CD4-positive, alpha-beta T cell treated with Interleukin-4 for 1 hour (primary cell): Measurements from ENCODE around the gene CNOT9.
"Not testable (repeated sequence)": the region's sequence is repeated elsewhere in the genome, so short reads cannot be mapped to it uniquely, and the experiment has no call there.

Experiments
- DNase-seq, 2 donors: peaks; one replicate each; pipeline ENCODE4 v3.0.0-alpha.2; 2020 to 2022

Gene CNOT9

GRCh38 chr2:218568190-218569037 is at the start of gene CNOT9, which contains the start of gene USP37:
Gene CNOT9 (plus strand): TSS chr2:218568839. CDS start chr2:218568955, 116 bp downstream.
Gene USP37 (minus strand): TSS chr2:218568351. CDS start chr2:218558653, 9,698 bp downstream.
- DNase-seq, result peak; percentile 99 to 100

- no peak for DNase-seq
Measured at GRCh38 chr2:218518876-218519275, 49.8 kb upstream of the CNOT9 start.

- no peak for DNase-seq
Measured at GRCh38 chr2:218523651-218524050, 45.0 kb upstream of the CNOT9 start.

- DNase-seq, result not testable (repeated sequence)
Measured at GRCh38 chr2:218528409-218528808, 40.2 kb upstream of the CNOT9 start.

- no peak for DNase-seq
Measured at GRCh38 chr2:218529990-218530389, 38.6 kb upstream of the CNOT9 start.

GRCh38 chr2:218536804-218537494 is 31.7 kb upstream of the CNOT9 start:
- no peak for DNase-seq

- DNase-seq, result no peak
Measured at GRCh38 chr2:218540015-218540414, 28.6 kb upstream of the CNOT9 start.

GRCh38 chr2:218546012-218546411 is 22.6 kb upstream of the CNOT9 start:
- DNase-seq, result no peak

- no peak for DNase-seq
Measured at GRCh38 chr2:218547511-218547910, 21.1 kb upstream of the CNOT9 start.

GRCh38 chr2:218547978-218548377 is 20.7 kb upstream of the CNOT9 start:
- DNase-seq, result no peak

- not testable (repeated sequence) for DNase-seq
Measured at GRCh38 chr2:218554225-218554624, 14.4 kb upstream of the CNOT9 start.

GRCh38 chr2:218555527-218555926 is 13.1 kb upstream of the CNOT9 start:
- no peak for DNase-seq

GRCh38 chr2:218557941-218558340 is 10.7 kb upstream of the CNOT9 start:
- no peak for DNase-seq

- DNase-seq, result no peak
Measured at GRCh38 chr2:218558986-218559385, 9.7 kb upstream of the CNOT9 start.

- no peak for DNase-seq
Measured at GRCh38 chr2:218564056-218564455, 4.6 kb upstream of the CNOT9 start.

GRCh38 chr2:218566296-218566695 is 2.3 kb upstream of the CNOT9 start:
- DNase-seq, result no peak

- no peak for DNase-seq
Measured at GRCh38 chr2:218567797-218568189, 846 bp upstream of the CNOT9 start.

- peak; percentile 76 to 80 for DNase-seq
Measured at GRCh38 chr2:218569038-218569431, 396 bp downstream of the CNOT9 start.

GRCh38 chr2:218569661-218570500 is 1.2 kb downstream of the CNOT9 start:
- peak; percentile 40 to 65 for DNase-seq

GRCh38 chr2:218570850-218571249 is 2.2 kb downstream of the CNOT9 start:
- no peak for DNase-seq

GRCh38 chr2:218576854-218577253 is 8.2 kb downstream of the CNOT9 start:
- DNase-seq, result no peak

- DNase-seq, result no peak
Measured at GRCh38 chr2:218577482-218578220, 9.0 kb downstream of the CNOT9 start.
